WI38 (cell line): ENCODE results near the gene GPATCH3.

ENCODE experiments used
- H3K4me3 ChIP-seq: 2 replicates; pipeline ENCODE4 v1.5.1; 2011; ENCODE audit warnings: low read depth, mild to moderate bottlenecking, control low read depth, low read length
- TF ChIP-seq, protein P1 (sequence below): IDR thresholded peaks from 2 replicates; pipeline ENCODE4 v1.5.1; 2012; ENCODE audit warnings: low read depth, mild to moderate bottlenecking, control low read depth, low read length

The GPATCH3 gene

DNA sequence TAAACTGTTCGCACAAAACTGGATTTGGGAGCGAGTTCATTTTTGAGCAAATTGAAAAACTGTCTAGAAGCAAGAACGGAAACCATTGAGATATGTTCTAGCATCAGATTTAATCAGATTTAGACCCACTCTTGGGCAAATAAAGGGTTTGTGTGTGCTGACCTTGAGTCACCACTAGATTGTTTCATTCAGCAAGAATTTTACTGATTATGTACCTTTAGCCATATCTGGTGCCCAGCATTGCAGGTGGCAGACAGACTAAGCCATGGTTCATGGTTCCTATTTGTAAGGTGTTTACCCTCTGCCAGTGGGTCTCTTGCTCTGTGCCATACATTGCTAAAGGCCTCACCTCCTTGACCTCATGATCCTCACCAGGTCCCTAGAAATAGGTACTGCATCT is 22.6 kb upstream of the GPATCH3 start:
- peak overlapping the region; percentile 76 for H3K4me3 ChIP-seq
- TF ChIP-seq, protein P1, sequence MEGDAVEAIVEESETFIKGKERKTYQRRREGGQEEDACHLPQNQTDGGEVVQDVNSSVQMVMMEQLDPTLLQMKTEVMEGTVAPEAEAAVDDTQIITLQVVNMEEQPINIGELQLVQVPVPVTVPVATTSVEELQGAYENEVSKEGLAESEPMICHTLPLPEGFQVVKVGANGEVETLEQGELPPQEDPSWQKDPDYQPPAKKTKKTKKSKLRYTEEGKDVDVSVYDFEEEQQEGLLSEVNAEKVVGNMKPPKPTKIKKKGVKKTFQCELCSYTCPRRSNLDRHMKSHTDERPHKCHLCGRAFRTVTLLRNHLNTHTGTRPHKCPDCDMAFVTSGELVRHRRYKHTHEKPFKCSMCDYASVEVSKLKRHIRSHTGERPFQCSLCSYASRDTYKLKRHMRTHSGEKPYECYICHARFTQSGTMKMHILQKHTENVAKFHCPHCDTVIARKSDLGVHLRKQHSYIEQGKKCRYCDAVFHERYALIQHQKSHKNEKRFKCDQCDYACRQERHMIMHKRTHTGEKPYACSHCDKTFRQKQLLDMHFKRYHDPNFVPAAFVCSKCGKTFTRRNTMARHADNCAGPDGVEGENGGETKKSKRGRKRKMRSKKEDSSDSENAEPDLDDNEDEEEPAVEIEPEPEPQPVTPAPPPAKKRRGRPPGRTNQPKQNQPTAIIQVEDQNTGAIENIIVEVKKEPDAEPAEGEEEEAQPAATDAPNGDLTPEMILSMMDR = no peak

DNA sequence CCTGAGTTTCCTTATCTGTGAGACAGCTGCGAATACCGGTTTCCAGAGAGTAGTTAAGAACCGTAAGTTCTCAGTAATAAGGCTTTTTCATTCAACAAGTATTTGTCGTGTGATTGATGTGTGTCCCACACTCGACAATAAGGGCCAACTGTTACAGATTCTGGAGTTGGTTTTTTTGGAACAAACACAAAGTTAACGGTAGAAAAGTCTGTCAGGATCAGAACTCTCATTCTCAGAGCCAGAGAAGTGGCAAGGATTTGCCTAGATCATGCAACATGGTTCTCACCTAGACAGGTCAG is 22.1 kb upstream of the GPATCH3 start:
- H3K4me3 ChIP-seq = peak overlapping the region; percentile 76
- TF ChIP-seq, protein P1 = no peak

DNA sequence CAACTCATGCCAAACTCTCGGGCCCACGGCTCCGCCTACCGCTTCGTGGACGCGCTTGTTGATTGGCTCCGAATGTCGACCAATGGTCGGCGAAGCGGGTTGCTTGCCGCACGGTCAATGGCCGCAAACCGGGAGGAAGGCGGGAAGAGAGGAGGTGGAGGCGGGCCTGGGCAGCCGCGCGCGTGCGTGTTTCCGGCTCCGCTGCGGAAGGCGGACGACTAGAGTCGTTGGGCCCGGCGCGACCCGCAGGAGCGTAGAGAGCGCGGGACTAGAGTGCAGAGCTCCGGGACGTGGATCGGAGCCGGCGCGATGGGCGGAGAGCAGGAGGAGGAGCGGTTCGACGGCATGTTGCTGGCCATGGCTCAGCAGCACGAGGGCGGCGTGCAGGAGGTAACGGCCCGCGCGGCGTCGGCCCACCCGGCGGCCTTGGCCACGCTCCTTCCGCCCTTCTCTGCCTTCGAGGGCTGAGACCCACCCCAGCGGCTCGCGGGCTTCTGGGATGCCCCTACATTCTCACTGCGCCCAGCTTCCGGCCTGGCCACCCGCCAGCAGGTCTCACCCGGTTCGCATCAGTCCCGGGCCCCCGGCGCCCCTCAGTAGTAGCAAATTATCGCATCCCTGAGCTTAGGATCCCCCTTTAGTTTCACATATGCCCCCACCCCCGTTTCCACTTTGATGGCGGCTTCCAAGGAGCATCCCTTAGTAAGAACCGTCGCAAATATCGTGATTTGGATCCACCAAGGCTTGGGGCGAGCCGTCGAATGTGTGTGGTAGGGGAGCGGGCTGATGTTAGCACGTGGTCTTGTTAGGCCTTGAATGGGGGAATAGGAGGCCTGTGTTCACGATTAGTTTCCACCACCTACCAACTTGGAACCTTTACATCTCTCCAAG is 21.5 kb upstream of the GPATCH3 start, which contains the start of gene NUDC:
Gene NUDC (plus strand): TSS at position 204 of the 891 bp plus-strand sequence. CDS start 106 bp downstream, at position 310.
- TF ChIP-seq, protein P1 = no peak
- peak within 1 kb of the TSS; percentile 76 for H3K4me3 ChIP-seq

DNA sequence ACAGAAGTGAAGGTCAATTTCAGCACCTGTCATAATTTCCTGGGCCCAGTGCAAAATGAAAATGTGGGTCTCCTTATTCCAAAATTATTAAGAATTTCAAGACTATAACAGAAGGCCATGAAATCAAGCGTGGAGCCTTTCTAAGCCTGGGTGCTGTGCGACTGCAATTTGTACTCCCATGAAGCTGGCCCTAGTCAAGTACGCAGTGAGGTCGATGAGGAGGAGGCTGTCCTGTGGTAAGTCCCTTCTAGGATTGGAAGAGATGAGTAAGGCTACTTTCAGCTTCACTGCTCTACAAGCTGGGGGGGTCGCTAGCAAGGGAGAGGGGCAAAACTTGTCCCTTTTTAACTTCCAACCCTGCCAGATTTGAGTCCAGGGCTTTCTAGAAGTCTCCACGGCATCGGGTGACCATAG is 20.9 kb upstream of the GPATCH3 start:
- TF ChIP-seq, protein P1 = no peak
- peak overlapping the region; percentile 76 for H3K4me3 ChIP-seq

DNA sequence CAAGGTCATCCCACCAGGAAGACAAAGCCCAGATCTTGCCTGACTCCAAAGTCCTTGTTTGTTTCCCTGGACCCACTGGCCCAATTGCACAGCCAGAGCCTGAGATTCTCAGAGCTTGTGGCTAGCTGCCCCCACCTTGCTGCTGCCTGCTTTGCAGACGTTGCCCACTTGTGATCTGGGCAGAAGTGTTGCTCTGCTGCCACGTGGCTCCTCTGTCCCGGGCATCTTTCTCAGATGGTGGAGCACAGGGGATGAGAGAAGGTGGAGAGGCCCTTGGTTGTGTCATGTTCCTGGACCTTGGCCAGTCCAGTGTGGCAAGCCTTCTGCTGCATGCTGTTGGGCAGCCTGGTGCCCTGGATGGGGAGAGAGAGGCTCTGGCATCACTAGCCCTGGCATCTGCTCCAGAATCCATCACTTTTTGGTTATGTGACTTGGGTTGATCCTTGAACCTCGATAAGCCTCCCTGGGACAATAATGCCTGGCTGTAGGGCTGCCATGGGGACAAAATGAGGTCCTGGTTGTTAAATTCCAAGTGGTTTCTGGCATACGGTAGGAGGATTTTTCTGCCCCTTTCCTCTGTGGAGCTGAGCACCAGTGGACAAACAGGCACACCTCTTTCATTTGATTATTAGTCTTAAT is 15.1 kb upstream of the GPATCH3 start:
- H3K4me3 ChIP-seq = no peak overlapping the region
- TF ChIP-seq, protein P1 = no peak

DNA sequence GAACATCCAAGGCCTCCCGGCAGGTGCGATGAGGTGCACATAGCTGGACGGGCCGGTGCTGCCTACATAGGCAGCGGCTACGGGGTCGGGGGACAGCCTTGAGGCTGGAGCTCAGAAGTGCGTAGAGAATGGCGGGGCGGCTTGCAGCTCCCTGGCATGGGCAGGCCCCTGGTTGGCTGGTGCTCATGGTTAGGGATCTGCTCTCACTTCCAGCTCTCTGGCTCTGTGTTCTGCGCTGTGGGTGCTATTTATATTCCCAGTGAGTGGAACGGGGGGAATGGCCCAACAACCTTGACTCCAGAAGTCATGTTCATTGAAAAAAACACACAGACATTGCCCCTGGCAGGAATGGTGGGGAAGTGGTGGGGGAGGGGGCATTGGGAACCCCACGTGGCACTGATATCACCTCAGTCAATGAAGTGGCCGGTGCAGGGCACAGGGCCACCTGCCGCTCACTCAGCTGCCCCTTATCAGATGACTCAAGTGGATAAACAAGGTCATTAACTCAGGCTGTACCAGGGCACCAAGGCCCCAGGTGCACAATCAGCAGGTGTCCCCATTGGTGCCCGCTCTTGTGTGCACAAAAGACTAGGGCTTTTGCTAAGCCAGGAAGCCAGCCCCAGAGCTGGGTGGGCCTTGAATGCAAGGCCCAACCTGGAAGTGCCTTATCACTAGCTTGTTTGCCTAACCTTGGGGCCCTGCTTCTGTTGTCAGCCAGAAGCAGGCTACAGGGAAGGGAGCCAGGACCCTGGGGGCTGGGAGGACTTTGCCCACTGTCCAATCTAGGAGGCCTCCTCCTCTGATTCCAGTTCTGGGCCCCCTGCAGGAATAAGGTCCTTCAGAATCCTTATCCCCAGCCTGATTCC is 13.7 kb upstream of the GPATCH3 start, which contains the start of gene NR0B2:
Gene NR0B2 (minus strand): TSS at position 222 of the 866 bp plus-strand sequence. CDS start 35 bp downstream, at position 187.
- TF ChIP-seq, protein P1 = no peak

More for the DNA sequence above, 13.7 kb upstream of the GPATCH3 start, which contains the start of gene NR0B2:
- H3K4me3 ChIP-seq = no peak within 1 kb of the TSS
